ENCODE measurements around the gene SHD. TPM values are rescaled to one million over a fixed set of nuclear protein-coding genes. Genes with fewer than 3 reads are reported as not detected.
A peak's percentile ranks its signal among the peaks of the same experiment; 100 is the strongest.

The SHD gene
- total RNA-seq, 1 donor from 2014 or later: 8.8 TPM

GRCh38 chr19:4297901-4298809, 19.1 kb downstream of the SHD start:
- DNase-seq (ENCODE audit: low spot score) (no peak), ATAC-seq (no peak)

GRCh38 chr19:4298810-4299550, 19.9 kb downstream of the SHD start:
- ATAC-seq (no peak), DNase-seq (ENCODE audit: low spot score) (no peak)

GRCh38 chr19:4300589-4300988, 21.5 kb downstream of the SHD start:
- no peak for DNase-seq (ENCODE audit: low spot score)
- no peak for ATAC-seq

- ATAC-seq: no peak
- no peak for DNase-seq (ENCODE audit: low spot score)
Measured at GRCh38 chr19:4301590-4302242, 22.6 kb downstream of the SHD start.

- DNase-seq (ENCODE audit: low spot score): no peak
- ATAC-seq: no peak
Measured at GRCh38 chr19:4302243-4302640, 23.2 kb downstream of the SHD start, which contains the start of gene TMIGD2. TMIGD2 (minus strand) TSS chr19:4302389; CDS start chr19:4302385, 4 bp downstream.

GRCh38 chr19:4303819-4304537, 24.9 kb downstream of the SHD start:
- ATAC-seq: no peak
- no peak for DNase-seq (ENCODE audit: low spot score)

- DNase-seq (ENCODE audit: low spot score): no peak
- ATAC-seq: peak; percentile 21
Measured at GRCh38 chr19:4304538-4305256, 25.6 kb downstream of the SHD start, which contains the start of gene FSD1. FSD1 (plus strand) TSS chr19:4304598; CDS start chr19:4304747, 149 bp downstream.

GRCh38 chr19:4305257-4305612, 26.2 kb downstream of the SHD start:
- no peak for DNase-seq (ENCODE audit: low spot score)
- no peak for ATAC-seq

- DNase-seq (ENCODE audit: low spot score) (no peak), ATAC-seq (no peak)
Measured at GRCh38 chr19:4305659-4306058, 26.6 kb downstream of the SHD start.

- ATAC-seq (no peak), DNase-seq (ENCODE audit: low spot score) (no peak)
Measured at GRCh38 chr19:4310247-4311121, 31.4 kb downstream of the SHD start.

- DNase-seq (ENCODE audit: low spot score) (no peak), ATAC-seq (peak; percentile 81)
Measured at GRCh38 chr19:4313847-4314490, 34.9 kb downstream of the SHD start.

GRCh38 chr19:4316956-4317355, 37.9 kb downstream of the SHD start:
- no peak for ATAC-seq

GRCh38 chr19:4318460-4318859, 39.4 kb downstream of the SHD start:
- DNase-seq (ENCODE audit: low spot score): no peak
- ATAC-seq: no peak

More at GRCh38 chr19:4316956-4317355, 37.9 kb downstream of the SHD start:
- DNase-seq (ENCODE audit: low spot score): no peak

GRCh38 chr19:4319067-4319718, 40.1 kb downstream of the SHD start:
- no peak for DNase-seq (ENCODE audit: low spot score)
- no peak for ATAC-seq

GRCh38 chr19:4320419-4320818, 41.4 kb downstream of the SHD start:
- no peak for ATAC-seq
- DNase-seq (ENCODE audit: low spot score): no peak

- peak; percentile 77 for ATAC-seq
- peak; percentile 59 for DNase-seq (ENCODE audit: low spot score)
Measured at GRCh38 chr19:4322942-4323665, 44.0 kb downstream of the SHD start.

GRCh38 chr19:4323692-4324091, 44.6 kb downstream of the SHD start:
- ATAC-seq: no peak
- no peak for DNase-seq (ENCODE audit: low spot score)
